Measurements from ENCODE around the gene KCNQ5. TPM values are rescaled to one million over a fixed set of nuclear protein-coding genes. Genes with fewer than 3 reads are reported as not detected.

KCNQ5 gene
- total RNA-seq, 1 donor from 2014 or later, result 2.1 TPM

GRCh38 chr6:72674842-72675241 is 53.0 kb downstream of the KCNQ5 start:
- no peak for FAIRE-seq
- no peak for DNase-seq (ENCODE audit: low read depth)
- H3K36me3 ChIP-seq (ENCODE audit: control insufficient read depth, insufficient read depth, low read length), result no peaks in the 10 kb centered on the region
- TF ChIP-seq, protein P1, sequence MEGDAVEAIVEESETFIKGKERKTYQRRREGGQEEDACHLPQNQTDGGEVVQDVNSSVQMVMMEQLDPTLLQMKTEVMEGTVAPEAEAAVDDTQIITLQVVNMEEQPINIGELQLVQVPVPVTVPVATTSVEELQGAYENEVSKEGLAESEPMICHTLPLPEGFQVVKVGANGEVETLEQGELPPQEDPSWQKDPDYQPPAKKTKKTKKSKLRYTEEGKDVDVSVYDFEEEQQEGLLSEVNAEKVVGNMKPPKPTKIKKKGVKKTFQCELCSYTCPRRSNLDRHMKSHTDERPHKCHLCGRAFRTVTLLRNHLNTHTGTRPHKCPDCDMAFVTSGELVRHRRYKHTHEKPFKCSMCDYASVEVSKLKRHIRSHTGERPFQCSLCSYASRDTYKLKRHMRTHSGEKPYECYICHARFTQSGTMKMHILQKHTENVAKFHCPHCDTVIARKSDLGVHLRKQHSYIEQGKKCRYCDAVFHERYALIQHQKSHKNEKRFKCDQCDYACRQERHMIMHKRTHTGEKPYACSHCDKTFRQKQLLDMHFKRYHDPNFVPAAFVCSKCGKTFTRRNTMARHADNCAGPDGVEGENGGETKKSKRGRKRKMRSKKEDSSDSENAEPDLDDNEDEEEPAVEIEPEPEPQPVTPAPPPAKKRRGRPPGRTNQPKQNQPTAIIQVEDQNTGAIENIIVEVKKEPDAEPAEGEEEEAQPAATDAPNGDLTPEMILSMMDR (IDR thresholded peaks at IDR 0.05; ENCODE audit: insufficient read depth, low read length, severe bottlenecking), result no peak
- no peak overlapping the region for H3K4me3 ChIP-seq (ENCODE audit: low read depth, low read length)
- no peaks in the 10 kb centered on the region for H3K27me3 ChIP-seq (ENCODE audit: control insufficient read depth, insufficient read depth, low read length)

GRCh38 chr6:72675396-72675795 is 53.5 kb downstream of the KCNQ5 start:
- no peak overlapping the region for H3K4me3 ChIP-seq (ENCODE audit: low read depth, low read length)
- DNase-seq (ENCODE audit: low read depth) (no peak), FAIRE-seq (no peak)
- H3K27me3 ChIP-seq (ENCODE audit: control insufficient read depth, insufficient read depth, low read length), result no peaks in the 10 kb centered on the region
- TF ChIP-seq, protein P1 (IDR thresholded peaks at IDR 0.05; ENCODE audit: insufficient read depth, low read length, severe bottlenecking), result no peak
- H3K36me3 ChIP-seq (ENCODE audit: control insufficient read depth, insufficient read depth, low read length), result no peaks in the 10 kb centered on the region

GRCh38 chr6:72676995-72677394 is 55.1 kb downstream of the KCNQ5 start:
- no peaks in the 10 kb centered on the region for H3K27me3 ChIP-seq (ENCODE audit: control insufficient read depth, insufficient read depth, low read length)
- no peak for FAIRE-seq
- H3K4me3 ChIP-seq (ENCODE audit: low read depth, low read length), result no peak overlapping the region
- DNase-seq (ENCODE audit: low read depth), result no peak
- TF ChIP-seq, protein P1 (IDR thresholded peaks at IDR 0.05; ENCODE audit: insufficient read depth, low read length, severe bottlenecking), result no peak
- no peaks in the 10 kb centered on the region for H3K36me3 ChIP-seq (ENCODE audit: control insufficient read depth, insufficient read depth, low read length)

DNA sequence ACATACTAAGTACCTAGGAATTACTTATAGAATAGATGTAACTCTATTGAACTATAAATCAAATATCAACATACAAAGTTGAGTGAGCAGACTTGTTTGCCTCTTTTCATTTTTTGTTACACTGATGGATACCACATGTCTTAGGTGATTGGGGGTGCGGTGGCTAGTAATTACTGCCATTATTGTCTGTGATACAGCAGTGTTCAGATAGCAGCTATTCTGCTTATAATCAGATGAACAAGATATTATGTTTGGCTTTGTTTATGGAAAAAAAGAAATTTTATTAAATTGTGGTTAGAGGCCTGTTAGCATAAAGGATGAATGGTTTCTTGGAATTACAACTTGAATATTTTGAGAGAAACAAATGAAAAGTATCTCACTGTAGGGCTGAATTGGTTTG is 55.9 kb downstream of the KCNQ5 start:
- DNase-seq (ENCODE audit: low read depth), result no peak
- H3K36me3 ChIP-seq (ENCODE audit: control insufficient read depth, insufficient read depth, low read length), result no peaks in the 10 kb centered on the region

DNA sequence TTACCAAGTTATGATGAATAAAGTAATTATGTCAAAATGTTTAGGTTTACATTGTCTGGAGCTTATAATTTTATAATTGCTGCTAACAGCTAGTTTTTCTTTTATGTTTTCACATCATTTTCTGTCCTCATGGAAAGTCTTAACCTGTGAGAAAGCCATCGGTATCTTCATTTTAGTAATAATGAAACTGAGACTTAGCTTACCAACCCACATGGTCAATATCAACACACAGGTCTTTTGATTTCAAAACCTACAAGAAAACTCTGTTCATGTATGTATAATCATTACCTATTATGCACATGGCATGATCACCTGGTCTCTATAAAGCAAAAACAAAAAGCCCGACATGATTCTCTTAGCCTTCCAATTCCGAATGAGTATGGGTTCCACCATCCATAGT is 61.9 kb downstream of the KCNQ5 start:
- FAIRE-seq, result no peak

More for the DNA sequence above, 55.9 kb downstream of the KCNQ5 start:
- no peaks in the 10 kb centered on the region for H3K27me3 ChIP-seq (ENCODE audit: control insufficient read depth, insufficient read depth, low read length)
- FAIRE-seq, result no peak
- TF ChIP-seq, protein P1 (IDR thresholded peaks at IDR 0.05; ENCODE audit: insufficient read depth, low read length, severe bottlenecking), result no peak
- H3K4me3 ChIP-seq (ENCODE audit: low read depth, low read length), result no peak overlapping the region

More for the DNA sequence above, 61.9 kb downstream of the KCNQ5 start:
- TF ChIP-seq, protein P1 (IDR thresholded peaks at IDR 0.05; ENCODE audit: insufficient read depth, low read length, severe bottlenecking), result no peak
- H3K36me3 ChIP-seq (ENCODE audit: control insufficient read depth, insufficient read depth, low read length), result no peaks in the 10 kb centered on the region
- H3K27me3 ChIP-seq (ENCODE audit: control insufficient read depth, insufficient read depth, low read length), result no peaks in the 10 kb centered on the region
- DNase-seq (ENCODE audit: low read depth), result no peak
- H3K4me3 ChIP-seq (ENCODE audit: low read depth, low read length), result no peak overlapping the region

Measured in bronchial epithelial cell (primary cell).